Panc1 (cell line): ENCODE data around the gene RWDD4. TPM values are rescaled to one million over a fixed set of nuclear protein-coding genes. Genes with fewer than 3 reads are reported as not detected.
"Not testable (repeated sequence)": the region's sequence is repeated elsewhere in the genome, so short reads cannot be mapped to it uniquely, and the experiment has no call there.

ENCODE experiments used
- ATAC-seq: fragments of 200-7000 bp; cut with Tn5 transposase; 2 replicates; pipeline ENCODE4 v1.9.1; 2020; ENCODE audit warnings: mild to moderate bottlenecking, moderate library complexity
- BruUV-seq: library from RNA; stranded (reverse); fragments of 400-500 nt; replicated peaks from 2 replicates; lab custom pipeline; 2021; lab: Mats Ljungman, UMichigan
- CTCF ChIA-PET: fragments of 300-600 bp; sonication (Branson Sonifier 250); formaldehyde crosslinking; loops from one replicate; lab custom pipeline; 2022; ENCODE audit warnings: antibody characterized with exemption; lab: Charles Lee
- POLR2A ChIA-PET: fragments of 300-600 bp; sonication (Branson Sonifier 250); formaldehyde crosslinking; loops from one replicate; lab custom pipeline; 2022; ENCODE audit warnings: antibody characterized with exemption; lab: Charles Lee
- DNase-seq: peaks from one replicate; pipeline ENCODE4 v3.0.0-alpha.2; 2010; ENCODE audit warnings: low read depth, low spot score
- H3K27ac ChIP-seq: 2 replicates; pipeline ENCODE4 v1.5.1; 2011; ENCODE audit warnings: mild to moderate bottlenecking, low read length, inconsistent platforms
- H3K27me3 ChIP-seq: fragments of 200-500 bp; sonication (Bioruptor generic); 2 replicates; pipeline ENCODE4 v1.6.0; 2014; ENCODE audit warnings: low read length, inconsistent platforms; ENCODE audit not compliant: control insufficient read depth, insufficient read depth
- H3K36me3 ChIP-seq: fragments of 200-500 bp; sonication (Bioruptor generic); 2 replicates; pipeline ENCODE4 v1.5.1; 2014; ENCODE audit warnings: inconsistent platforms, mild to moderate bottlenecking, low read length, moderate library complexity; ENCODE audit not compliant: control insufficient read depth, insufficient read depth
- H3K4me1 ChIP-seq: 2 replicates; pipeline ENCODE4 v1.5.1; 2011; ENCODE audit warnings: inconsistent platforms, mild to moderate bottlenecking, low read length, moderate library complexity; ENCODE audit not compliant: control insufficient read depth, insufficient read depth
- H3K4me3 ChIP-seq, 2 experiments: 2 replicates each; pipeline ENCODE4 v1.5.1; 2011 to 2012; ENCODE audit warnings: low read depth in 2 of 2, low read length in 2 of 2, mild to moderate bottlenecking in 2 of 2, inconsistent platforms in 1 of 2, moderate library complexity in 1 of 2
- H3K9me3 ChIP-seq: fragments of 200-500 bp; sonication (Bioruptor generic); 2 replicates; pipeline ENCODE4 v1.5.1; 2014; ENCODE audit warnings: low read depth, mild to moderate bottlenecking, inconsistent platforms, low read length, moderate library complexity; ENCODE audit not compliant: control insufficient read depth, insufficient read depth
- CTCF ChIP-seq: fragments of 450-650 bp; IDR thresholded peaks from 2 replicates; pipeline ENCODE4 v1.5.1; 2017; ENCODE audit warnings: mild to moderate bottlenecking
- POLR2AphosphoS5 ChIP-seq: IDR thresholded peaks from 2 replicates; pipeline ENCODE4 v1.6.1; 2012; ENCODE audit warnings: mild to moderate bottlenecking, low read depth, low read length, moderate library complexity
- SIN3A ChIP-seq: IDR thresholded peaks from 2 replicates; pipeline ENCODE4 v1.6.1; 2012; ENCODE audit warnings: low read depth, mild to moderate bottlenecking, low read length, moderate library complexity, borderline replicate concordance; ENCODE audit not compliant: insufficient read depth
- TCF7L2 ChIP-seq: IDR thresholded peaks from 2 replicates; pipeline ENCODE4 v1.6.1; 2011; ENCODE audit warnings: mild to moderate bottlenecking, low read depth, low read length, inconsistent platforms
- in situ Hi-C: cut with HindIII; loops from 2 replicates; pipeline ENCODE4 v1.10.0; 2016; ENCODE audit warnings: low sequenced_read_pairs, low pct_unique_long_range_greater_than_20kb
- intact Hi-C: fragments of 100-400 bp; cut with micrococcal nuclease; formaldehyde crosslinking; loops from one replicate; pipeline ENCODE4 v1.10.0; 2022; ENCODE audit not compliant: unreplicated experiment
- total RNA-seq: library from RNA; stranded (reverse); gene quantifications from one replicate; pipeline ENCODE4 v1.2.1, GENCODE V29; 2021; ENCODE audit not compliant: unreplicated experiment
- TF ChIP-seq, protein P1 (sequence below), 2 experiments: IDR thresholded peaks; 2 replicates each; pipeline ENCODE4 v1.6.1; 2011 to 2012; ENCODE audit warnings: low read depth in 2 of 2, control low read depth in 1 of 2, low read length in 1 of 2, mild to moderate bottlenecking in 1 of 2, moderate library complexity in 1 of 2; ENCODE audit not compliant: insufficient read depth in 1 of 2

Gene RWDD4
- total RNA-seq, 1 experiment from 2014 or later: 27.4 TPM

DNA sequence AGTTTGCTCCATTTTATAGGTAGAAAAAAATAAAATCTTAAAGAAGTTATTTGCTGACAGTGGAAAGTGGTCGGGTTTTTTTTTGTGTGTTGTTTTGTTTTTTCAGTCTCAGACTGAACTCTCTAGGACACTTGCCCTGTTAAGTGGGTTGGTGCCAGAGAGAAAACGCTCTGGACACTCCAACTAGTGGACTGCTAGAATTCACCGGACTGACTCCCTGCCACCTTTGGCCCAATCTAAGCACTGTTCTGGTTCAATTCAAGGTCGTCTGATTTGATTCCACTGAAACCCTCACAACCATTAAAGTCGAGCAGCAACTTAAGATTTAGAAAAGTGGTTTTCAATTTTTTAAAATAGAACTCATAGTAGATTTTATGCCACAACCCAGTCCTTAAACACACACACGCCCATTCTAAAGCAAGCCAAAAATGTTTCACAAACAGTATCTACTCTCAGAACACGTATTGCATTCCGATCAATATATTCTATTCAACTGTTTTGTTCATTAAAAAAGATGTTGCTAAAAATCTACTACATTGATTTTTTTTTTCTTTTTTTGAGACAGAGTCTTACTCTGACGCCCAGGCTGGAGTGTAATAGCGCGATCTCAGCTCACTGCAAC lies 27.3 kb downstream of the RWDD4 start:
- CTCF ChIA-PET: no interaction called here
- no TSS peak for BruUV-seq

GRCh38 chr4:183627979-183628588 lies 30.9 kb downstream of the RWDD4 start:
- CTCF ChIA-PET: no interaction called here
- no TSS peak for BruUV-seq
- Histone ChIP-seq H3K9me3 (no peaks in the 10 kb centered on the region), H3K27me3 (no peaks in the 10 kb centered on the region), H3K27ac (no peak overlapping the region), H3K36me3 (no peaks in the 10 kb centered on the region), H3K4me3 (no peak overlapping the region), H3K4me1 (no peaks in the 10 kb centered on the region)
- POLR2A ChIA-PET: no interaction called here
- DNase-seq (no peak), ATAC-seq (no peak)
- TF ChIP-seq, protein P1, sequence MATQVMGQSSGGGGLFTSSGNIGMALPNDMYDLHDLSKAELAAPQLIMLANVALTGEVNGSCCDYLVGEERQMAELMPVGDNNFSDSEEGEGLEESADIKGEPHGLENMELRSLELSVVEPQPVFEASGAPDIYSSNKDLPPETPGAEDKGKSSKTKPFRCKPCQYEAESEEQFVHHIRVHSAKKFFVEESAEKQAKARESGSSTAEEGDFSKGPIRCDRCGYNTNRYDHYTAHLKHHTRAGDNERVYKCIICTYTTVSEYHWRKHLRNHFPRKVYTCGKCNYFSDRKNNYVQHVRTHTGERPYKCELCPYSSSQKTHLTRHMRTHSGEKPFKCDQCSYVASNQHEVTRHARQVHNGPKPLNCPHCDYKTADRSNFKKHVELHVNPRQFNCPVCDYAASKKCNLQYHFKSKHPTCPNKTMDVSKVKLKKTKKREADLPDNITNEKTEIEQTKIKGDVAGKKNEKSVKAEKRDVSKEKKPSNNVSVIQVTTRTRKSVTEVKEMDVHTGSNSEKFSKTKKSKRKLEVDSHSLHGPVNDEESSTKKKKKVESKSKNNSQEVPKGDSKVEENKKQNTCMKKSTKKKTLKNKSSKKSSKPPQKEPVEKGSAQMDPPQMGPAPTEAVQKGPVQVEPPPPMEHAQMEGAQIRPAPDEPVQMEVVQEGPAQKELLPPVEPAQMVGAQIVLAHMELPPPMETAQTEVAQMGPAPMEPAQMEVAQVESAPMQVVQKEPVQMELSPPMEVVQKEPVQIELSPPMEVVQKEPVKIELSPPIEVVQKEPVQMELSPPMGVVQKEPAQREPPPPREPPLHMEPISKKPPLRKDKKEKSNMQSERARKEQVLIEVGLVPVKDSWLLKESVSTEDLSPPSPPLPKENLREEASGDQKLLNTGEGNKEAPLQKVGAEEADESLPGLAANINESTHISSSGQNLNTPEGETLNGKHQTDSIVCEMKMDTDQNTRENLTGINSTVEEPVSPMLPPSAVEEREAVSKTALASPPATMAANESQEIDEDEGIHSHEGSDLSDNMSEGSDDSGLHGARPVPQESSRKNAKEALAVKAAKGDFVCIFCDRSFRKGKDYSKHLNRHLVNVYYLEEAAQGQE (IDR thresholded peaks at IDR 0.05; ENCODE audit: insufficient read depth in 1 of 2, low read depth in 2 of 2, low read length in 1 of 2): no peak
- TF ChIP-seq POLR2AphosphoS5: no peak
- no peak for TF ChIP-seq CTCF
- no peak for TF ChIP-seq TCF7L2
- TF ChIP-seq SIN3A: no peak
- in situ Hi-C loops: no loop called here
- intact Hi-C loops: no loop called here

More for the DNA sequence above, 27.3 kb downstream of the RWDD4 start:
- in situ Hi-C loops: no loop called here
- H3K36me3 ChIP-seq: no peaks in the 10 kb centered on the region
- POLR2A ChIA-PET: no interaction called here
- no peak for ATAC-seq
- H3K4me1 ChIP-seq: no peaks in the 10 kb centered on the region
- no peaks in the 10 kb centered on the region for H3K27me3 ChIP-seq
- intact Hi-C loops: loop anchor here (10.0 kb wide), 1 partner anchor 127 kb away; the partner anchor contains the start of gene ING2
- no peak overlapping the region for H3K4me3 ChIP-seq
- no peak for DNase-seq
- TF ChIP-seq TCF7L2: no peak
- no peak for TF ChIP-seq CTCF
- TF ChIP-seq, protein P1 (IDR thresholded peaks at IDR 0.05; ENCODE audit: insufficient read depth in 1 of 2, low read depth in 2 of 2, low read length in 1 of 2): no peak
- TF ChIP-seq POLR2AphosphoS5: no peak
- TF ChIP-seq SIN3A: no peak
- no peak overlapping the region for H3K27ac ChIP-seq
- H3K9me3 ChIP-seq: no peaks in the 10 kb centered on the region

DNA sequence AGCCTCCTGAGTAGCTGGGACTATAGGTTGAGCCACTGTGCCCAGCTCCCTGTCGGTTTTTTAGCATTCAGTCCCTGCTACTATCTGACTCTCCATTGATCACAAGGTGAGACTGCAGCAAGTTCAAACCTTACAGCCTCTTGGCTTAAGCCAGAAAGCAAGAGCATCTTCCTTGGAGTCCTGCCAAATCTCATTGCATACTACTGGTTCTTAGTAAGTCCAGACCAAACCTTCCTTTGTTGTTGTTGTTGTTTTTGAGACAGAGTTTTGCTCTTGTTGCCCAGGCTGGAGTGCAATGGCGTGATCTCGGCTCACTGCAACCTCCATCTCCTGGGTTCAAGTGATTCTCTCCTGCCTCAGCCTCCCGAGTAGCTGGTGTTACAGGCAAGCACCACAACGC lies 31.7 kb downstream of the RWDD4 start:
- ATAC-seq, H3K4me1 ChIP-seq, H3K9me3 ChIP-seq, H3K27ac ChIP-seq, POLR2A ChIA-PET, BruUV-seq, intact Hi-C loops, in situ Hi-C loops, DNase-seq, H3K27me3 ChIP-seq, H3K4me3 ChIP-seq, CTCF ChIA-PET, H3K36me3 ChIP-seq: not testable (repeated sequence)
